HG03442 (cell line): ENCODE measurements around the gene CYP1A1.
A peak's percentile ranks its signal among the peaks of the same experiment; 100 is the strongest.

Source experiments
- ATAC-seq: cut with Tn5 transposase; IDR thresholded peaks from one replicate; pipeline ENCODE4 v1.9.1; 2021; ENCODE audit warnings: mild to moderate bottlenecking, moderate library complexity; ENCODE audit not compliant: unreplicated experiment

Gene CYP1A1

DNA sequence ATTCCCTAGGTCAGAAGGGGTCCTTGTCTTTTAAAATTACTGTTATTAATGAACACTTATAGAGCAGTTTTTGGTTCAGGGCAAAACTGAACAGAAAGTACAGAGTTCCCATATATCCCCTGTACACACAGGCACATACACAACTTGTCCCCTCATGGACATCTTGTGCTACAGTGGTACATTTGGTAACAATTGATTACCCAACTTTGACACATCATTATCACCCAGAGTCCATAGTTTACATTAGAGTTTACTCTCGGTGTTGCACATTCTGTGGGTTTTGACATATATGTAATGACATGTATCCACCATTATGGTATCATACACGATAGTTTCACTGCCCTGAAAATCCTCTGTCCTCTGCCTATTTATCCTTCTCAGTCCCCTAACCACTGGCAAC lies 28.5 kb downstream of the CYP1A1 start:
- ATAC-seq: no peak

DNA sequence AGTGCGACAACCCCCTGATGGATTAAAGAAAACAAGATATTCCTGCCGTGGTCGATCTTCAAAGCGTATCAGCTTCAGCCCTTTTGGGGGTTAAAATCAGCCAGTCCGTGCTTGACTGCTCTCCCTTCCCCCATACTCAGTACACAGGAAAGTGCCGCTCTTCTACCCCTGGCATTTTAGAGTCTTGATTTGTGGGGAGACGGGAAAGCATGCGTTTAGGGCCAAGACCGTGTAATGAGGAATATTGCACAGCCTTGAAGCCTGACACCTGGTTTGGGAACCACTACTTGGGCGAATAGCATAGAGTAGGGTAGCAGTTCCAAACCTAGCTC lies 29.0 kb downstream of the CYP1A1 start:
- ATAC-seq: no peak

DNA sequence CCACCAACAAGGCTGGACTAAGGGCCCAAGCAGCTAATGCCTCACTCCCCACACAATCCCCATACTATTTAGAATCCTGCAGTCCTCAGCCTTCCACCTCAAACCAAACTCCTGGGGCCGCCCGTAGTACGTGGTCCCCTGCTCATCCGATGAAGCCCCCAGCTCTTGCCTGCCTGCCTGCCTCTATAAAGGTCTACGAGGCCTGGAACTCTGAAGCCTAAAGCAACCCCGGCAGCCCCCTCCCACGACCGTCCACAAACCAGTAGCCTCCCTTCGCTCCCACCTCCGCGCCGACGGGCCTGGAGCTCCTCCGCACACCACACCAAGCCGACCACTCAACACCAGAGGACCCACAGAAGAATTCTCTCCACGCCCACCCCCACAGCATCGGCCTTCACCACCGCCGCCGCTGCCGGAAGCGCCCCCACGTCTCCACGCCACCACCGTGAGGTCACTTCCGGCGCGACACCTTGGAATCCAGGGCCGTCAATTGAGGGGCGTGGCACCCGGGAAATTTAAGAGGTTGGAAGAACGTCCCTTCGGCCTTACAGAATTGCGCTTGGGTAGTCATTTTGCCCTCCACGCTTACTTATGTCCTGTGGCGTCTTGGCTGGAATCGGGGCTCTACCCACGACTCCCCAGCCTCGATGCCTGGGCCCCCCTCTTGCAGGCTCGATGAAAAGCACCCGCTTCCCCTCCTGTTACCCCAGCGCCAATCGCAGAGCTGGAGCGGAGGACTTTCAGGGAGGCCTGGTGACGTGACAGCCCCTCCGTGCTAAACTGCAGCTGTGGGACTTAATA lies 29.5 kb downstream of the CYP1A1 start, which contains the start of gene EDC3:
TSS of gene EDC3 (minus strand) at position 428 of the 801 bp plus-strand sequence. CDS start 20,900 bp downstream, outside the sequence.
- ATAC-seq: peak; percentile 81

DNA sequence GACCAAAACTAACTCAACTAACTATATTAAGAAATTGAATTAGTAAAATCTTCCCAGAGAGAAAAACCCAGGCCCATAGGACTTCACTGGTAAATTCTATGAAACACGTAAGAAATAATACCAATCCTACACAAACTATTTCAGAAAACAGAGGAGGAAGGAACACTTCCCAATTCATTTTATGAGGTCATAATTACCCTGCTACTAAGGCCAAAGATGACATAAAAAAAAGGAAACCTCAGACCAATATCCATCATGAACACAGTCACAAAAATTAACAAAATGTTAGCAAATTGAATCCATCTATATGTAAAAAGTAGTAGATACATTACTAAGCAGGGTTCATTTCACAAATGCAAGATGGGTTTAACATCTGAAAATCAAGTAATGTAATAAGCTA lies 33.0 kb downstream of the CYP1A1 start:
- no peak for ATAC-seq

DNA sequence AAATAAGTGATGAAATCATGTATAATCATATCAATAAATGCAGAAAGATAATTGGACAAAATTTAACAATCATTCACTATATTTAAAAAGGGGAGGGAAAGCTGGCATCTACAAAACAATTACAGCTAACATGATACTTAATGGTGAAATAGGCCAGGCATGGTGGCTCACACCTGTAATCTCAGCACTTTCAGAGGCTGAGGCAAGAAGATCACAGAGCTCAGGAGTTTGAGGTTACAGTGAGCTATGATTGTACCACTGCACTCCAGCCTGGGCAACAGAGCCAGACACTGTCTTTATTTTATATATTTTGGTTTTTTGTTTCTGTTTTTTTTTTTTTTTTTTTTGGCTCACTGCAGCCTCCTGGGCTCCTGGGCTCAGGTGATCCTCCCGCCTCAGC lies 41.6 kb downstream of the CYP1A1 start:
- no peak for ATAC-seq

DNA sequence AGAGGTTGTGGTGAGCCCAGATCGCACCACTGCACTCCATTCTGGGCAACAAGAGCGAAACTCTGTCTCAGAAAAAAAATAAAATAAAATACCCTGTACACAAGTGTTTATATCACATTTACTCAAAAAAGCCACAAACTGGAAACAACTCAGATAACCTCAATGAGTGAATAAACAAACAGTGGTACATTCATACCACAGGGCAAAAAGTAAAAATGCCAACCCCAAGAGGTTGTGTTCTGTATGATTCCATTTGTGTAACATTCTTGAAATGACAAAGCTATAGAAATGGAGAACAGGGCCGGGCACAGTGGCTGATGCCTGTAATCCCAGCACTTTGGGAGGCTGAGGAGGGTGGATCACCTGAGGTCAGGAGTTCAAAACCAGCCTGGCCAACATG lies 42.4 kb downstream of the CYP1A1 start:
- no peak for ATAC-seq

DNA sequence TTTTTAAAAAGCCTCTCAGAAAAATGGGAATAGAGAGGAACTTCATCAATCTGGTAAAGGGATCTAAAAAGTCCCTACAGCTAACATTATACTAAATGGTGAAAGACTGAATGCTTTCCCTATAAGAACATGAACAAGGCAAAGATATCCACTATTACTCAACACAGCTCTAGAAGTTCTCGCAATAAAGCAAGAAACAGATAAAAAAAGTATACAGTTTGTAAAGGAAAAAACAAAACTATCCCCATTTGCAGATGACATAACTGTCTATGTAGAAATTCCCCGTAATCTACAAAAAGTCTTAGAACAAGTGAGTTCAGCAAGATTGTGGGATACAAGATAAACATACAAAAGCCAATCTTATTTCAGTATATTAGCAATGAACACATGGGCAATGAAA lies 44.9 kb downstream of the CYP1A1 start:
- no peak for ATAC-seq

DNA sequence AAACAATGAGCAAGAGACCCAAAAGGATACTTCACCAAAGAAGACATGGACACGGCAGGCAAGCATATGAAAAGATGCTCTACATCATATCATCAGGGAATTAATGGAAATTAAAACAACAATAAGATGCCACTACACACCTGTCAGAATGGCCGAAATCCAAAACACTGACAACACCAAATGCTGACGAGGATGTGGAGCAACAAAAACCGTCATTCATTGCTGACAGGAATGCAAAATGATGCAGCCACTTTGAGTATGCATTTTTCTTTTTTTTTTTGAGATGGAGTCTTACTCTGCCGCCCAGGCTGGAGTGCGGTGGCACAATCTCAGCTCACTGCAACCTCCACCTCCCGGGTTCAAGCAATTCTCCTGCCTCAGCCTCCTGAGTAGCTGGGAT lies 48.5 kb downstream of the CYP1A1 start:
- no peak for ATAC-seq

DNA sequence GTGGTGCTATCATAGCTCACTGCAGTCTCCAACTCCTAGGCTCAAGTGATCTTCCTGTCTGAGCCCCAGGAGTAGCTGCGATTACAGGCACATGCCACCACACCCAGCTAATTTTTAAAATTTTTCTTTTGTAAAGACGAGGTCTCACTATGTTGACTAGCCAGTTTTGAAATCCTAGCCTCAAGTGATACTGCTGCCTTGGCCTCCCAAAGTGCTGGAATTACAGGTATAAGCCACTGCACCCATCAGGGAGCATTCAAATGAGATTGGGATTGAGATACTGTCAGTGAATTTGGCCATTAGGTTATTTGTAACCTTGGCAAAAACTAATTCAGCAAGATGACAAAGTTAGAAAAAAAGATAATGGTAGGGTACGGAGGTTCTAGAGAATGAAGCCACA lies 51.2 kb downstream of the CYP1A1 start:
- no peak for ATAC-seq

DNA sequence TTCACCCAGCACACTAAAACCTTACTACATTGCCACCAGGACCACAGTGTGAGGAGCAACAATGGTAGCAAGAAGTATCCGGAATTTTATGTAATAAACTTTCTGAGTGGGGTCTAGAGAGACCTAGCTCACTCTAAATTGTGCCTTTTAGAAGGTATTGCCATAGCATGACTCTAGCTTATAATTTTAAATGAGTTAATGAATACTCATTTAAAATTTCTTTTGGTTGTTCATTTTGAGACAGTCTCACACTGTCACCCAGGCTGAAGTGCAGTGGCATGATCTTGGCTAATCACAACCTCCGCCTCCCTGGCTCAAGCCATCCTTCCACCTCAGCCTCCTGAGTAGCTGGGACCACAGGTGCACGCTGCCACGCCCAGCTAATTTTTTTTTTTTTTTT lies 55.7 kb downstream of the CYP1A1 start:
- ATAC-seq: no peak
